Hematopoietic multipotent progenitor cell treated with erythropoietin and hydrocortisone succinate and interleukin-3 and kit ligand, for 6 days (in vitro differentiated cells): ENCODE measurements around the gene SLC6A17.

Experiments used
- DNase-seq: peaks from one replicate; pipeline ENCODE4 v3.0.0-alpha.2; 2015

Gene SLC6A17

GRCh38 chr1:110135666-110136065 lies 14.6 kb upstream of the SLC6A17 start:
- no peak for DNase-seq

- no peak for DNase-seq
Observed at GRCh38 chr1:110136911-110137310, 13.4 kb upstream of the SLC6A17 start.

DNA sequence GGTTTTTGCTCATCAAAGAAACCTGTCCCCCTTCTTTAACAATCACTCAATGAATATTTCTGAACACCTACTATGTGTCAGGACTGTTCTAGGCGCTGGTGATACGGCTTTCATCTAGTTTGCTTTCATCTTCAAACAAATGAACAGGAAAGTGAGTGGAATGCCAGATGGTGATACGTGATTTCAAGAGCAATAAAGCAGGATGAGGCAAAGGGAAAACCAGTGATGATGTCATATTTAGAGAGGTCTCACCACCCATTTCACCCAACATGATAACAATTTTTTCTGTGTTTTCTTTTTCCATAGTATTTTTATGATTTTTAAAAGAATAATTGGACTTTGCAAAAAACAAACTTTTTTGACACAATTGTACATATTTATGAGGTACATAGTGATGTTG lies 11.3 kb upstream of the SLC6A17 start:
- DNase-seq: no peak

DNA sequence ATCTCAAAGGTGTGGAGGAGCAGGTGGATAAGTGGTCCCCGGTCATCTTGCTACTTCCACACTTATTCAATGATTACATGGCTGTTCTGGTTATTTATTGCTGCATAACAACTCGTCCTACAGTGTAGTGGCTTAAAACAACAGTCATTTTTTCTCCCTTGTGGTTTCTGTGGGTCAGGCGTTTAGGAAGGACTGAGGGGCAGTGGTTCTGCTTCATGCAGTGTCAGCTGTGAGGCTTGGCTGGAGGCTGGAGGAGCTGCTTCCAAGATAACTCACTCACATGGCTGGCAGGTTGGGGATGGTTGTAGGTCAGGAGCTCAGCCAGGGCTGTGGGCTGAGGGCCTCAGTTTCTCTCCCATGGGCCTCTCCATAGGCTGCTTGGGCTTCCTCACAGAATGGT lies 5.9 kb upstream of the SLC6A17 start:
- DNase-seq: no peak

- DNase-seq: peak; percentile 55
Observed at GRCh38 chr1:110148961-110149360, 1.3 kb upstream of the SLC6A17 start.

DNA sequence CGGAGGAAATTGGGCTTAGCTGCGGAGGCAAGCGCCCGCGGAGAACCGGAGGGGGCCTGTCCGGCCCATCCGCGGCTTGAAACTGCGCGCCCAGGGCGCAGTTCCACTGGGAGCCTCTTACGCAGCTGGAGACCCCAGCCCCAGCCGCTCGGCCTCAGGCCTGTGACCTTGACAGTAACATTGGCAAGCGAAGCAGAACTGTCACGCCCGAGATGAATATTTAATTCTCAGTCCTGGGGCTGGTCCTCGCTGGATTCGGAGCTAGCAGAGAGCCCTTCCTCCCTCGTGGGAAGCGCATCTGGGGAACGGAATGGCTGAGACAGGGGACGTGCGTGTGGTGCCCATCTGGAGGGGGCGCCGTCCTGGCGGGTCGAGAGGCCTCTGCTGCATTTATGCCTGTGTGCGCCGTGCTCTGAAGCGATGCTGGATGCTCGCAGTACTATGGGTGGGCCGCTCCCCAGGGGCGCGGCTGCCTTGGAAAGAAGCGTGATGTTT lies 928 bp downstream of the SLC6A17 start:
- DNase-seq: no peak

DNA sequence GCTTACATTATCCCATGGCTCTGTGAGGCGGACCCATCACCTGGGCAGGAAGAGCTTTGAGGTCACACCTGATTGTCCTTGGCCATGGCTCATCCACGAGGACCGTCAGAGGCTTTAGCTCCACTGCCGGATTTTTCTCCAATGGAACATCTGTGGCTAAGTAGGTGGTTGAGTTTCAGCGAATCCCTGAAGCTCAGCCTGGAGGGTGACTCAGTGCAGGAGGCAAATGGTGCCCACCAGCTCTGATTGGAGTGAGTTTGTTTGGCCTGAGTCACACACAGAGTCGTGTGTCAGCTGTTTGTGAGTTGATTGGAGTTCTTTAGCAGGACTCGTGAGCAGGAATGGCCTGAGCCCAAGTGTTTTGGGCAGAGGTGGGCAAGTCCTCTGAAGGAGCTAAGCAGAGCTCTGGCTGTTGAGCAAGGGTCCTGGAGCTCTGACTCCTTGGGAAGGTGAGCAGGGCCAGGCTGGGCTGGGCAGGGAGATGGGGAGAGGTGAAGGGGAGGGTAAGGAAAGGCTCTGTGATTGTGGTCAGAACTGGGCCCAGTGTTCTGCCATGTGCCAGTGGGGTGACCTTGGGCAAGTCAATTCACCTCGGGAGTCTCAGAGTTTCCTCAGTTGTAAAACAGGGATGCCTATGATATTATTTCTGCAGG lies 2.0 kb downstream of the SLC6A17 start:
- no peak for DNase-seq

GRCh38 chr1:110153407-110153950 lies 3.2 kb downstream of the SLC6A17 start:
- no peak for DNase-seq

DNA sequence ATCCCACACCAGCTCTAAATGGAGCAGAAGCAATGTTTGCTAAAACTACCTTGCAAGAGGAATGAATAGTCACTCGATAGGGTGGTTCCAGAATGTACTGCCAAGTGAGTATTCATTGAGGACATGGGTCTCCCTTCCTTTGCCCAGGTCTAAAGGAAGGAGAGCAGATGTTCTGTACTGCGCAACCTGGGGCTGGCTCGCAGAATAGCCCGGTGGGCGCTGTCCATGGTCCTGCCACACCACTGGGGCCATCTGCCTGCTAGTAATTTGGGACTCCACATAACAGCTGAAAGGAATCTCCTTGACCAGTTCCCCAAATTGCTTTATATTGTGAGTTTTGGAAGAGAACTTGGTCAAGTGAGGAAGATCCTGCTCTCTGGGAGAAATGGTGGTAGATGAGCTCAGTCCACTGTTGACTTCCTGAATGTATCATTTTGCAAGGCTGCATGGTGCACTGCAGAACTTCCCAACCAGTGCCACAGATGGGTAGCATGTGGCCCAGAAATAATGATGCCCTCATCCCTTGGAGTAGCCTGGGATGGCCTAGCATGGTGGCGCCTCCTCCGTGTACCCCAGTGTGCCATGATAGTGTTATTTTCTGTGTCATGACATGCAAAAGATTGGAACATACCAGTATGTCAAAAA lies 5.7 kb downstream of the SLC6A17 start:
- DNase-seq: peak; percentile 73

DNA sequence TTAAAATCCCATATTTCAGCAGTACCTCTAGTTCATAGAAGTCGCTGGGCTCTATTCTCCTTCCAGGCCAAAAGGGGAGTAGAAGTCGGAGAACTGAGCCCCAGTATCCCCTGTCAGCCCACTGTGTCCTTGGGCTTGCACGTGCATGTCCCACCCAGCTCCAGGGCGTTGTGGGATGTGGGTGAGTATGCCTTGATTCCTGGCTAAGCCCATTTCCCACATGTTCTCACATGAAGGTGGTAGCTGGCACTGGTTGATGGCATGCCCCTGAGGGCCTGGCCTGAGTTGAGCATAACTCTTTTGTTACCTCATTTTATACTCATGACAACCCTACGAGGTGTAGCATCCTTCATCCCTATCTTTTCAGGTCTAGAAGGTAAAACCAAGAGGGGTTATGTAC lies 8.0 kb downstream of the SLC6A17 start:
- no peak for DNase-seq

- DNase-seq: no peak
Observed at GRCh38 chr1:110159168-110159567, 8.9 kb downstream of the SLC6A17 start.

DNA sequence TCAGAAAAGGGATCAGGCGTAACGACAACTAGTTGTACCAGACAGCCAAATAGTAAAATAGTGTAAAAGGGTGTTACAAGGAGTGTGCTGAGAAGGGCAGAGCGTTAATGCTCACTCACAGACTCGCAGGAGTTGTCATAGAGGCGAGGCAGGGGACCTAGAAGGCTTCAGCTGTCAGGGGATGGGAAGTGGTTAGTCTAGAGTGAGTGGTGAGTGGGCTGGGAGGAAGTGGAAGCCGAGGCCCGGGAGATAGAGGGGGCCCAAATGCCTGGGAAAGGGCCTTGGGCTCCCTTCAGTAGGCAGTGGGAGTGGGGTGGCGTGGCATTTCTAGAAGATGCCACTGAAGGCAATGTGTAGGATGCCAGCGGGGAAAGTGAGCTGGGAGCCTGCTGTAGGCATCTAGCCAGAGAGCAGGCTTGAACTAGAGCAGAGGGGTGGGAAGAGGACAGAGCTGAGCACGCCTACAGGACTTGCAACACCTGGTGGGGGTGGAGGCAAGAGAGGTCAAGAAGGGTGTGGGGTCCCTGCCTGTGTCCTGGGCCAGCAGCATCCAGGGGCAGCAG lies 10.3 kb downstream of the SLC6A17 start:
- no peak for DNase-seq

DNA sequence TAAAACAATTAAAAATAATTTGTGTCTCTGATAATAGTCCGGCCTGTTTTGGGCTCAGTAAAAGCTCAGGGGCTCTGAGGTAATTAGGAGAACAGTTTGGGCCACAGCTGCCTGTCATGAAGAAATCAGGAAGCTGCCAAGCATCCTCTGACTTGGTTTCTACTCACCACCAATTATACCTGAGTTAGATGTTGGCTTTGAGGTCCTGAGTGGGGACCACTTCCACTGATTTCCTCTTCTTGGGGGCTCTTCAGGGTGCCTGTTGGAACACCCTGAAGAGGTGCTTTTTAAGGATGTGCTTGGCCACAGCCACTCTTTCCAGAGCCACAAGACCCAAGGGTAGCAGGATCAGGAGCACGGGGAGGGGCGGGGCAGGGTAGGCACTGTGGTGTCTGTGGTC lies 10.9 kb downstream of the SLC6A17 start:
- no peak for DNase-seq

- no peak for DNase-seq
Observed at GRCh38 chr1:110161849-110162248, 11.6 kb downstream of the SLC6A17 start.

GRCh38 chr1:110163591-110163990 lies 13.3 kb downstream of the SLC6A17 start:
- DNase-seq: no peak

DNA sequence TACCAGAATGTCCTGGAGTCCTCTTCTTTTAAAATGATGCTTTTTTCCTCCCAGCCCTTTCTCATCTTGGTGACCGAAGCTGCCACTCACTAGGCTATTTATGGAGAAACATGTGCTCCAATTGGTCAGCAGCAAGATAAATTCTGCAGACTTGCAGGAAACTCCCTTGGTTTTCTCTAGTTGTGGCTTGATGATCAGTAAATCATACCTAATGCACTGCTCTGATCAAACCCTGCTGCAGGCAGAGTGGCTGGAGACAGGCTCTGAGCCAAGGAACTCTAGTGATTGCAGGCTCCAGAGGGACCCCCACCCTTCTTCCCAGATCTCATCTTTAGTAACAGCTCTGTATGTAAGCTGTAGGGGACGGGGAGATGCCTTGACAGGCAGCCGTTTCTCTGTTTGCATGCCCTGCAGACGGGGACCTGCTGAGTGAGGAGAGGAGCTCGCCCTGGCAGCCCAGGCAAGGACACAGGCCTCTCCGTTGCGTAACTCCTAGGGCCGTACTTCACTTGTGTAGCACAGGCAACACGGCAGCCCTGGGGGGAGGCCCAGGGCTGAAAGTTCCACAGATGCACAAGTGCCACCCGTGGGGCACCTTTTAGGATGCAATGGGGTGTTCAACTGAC lies 14.5 kb downstream of the SLC6A17 start:
- DNase-seq: no peak

DNA sequence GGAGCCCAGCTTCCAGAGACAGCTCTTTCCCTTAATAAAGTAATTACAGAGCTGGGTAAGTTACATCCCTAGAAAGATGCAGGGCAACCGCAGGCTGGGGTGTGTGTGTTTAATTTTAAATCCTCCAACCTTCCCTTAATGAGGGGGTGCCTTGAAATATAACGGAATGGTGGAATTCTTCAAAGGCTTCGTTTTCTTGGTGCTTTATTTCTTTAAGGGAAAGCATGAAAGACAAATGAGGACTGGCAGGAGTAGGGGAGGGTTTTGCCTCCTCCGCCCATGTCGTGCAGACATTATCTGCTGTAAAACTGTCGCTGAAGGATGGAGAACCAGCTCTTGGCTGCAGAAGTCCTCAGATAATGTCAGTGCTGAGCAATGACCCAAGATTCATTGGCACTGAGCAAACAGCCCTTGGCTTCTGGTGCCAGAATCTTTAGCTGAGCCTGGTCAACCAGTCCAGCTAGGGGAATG lies 15.5 kb downstream of the SLC6A17 start:
- no peak for DNase-seq

DNA sequence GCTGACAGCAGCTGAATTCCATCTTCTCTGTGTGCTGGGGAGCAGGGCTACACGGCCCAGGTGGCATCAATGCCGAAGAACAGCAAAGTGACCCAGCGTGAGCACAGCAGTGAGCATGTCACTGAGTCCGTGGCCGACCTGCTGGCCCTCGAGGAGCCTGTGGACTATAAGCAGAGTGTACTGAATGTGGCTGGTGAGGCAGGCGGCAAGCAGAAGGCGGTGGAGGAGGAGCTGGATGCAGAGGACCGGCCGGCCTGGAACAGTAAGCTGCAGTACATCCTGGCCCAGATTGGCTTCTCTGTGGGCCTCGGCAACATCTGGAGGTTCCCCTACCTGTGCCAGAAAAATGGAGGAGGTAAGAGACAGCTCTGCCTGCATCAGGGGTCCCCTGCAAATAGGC lies 16.6 kb downstream of the SLC6A17 start:
- no peak for DNase-seq

GRCh38 chr1:110170766-110171733 lies 20.8 kb downstream of the SLC6A17 start:
- DNase-seq: no peak

GRCh38 chr1:110172001-110172400 lies 21.7 kb downstream of the SLC6A17 start:
- no peak for DNase-seq

DNA sequence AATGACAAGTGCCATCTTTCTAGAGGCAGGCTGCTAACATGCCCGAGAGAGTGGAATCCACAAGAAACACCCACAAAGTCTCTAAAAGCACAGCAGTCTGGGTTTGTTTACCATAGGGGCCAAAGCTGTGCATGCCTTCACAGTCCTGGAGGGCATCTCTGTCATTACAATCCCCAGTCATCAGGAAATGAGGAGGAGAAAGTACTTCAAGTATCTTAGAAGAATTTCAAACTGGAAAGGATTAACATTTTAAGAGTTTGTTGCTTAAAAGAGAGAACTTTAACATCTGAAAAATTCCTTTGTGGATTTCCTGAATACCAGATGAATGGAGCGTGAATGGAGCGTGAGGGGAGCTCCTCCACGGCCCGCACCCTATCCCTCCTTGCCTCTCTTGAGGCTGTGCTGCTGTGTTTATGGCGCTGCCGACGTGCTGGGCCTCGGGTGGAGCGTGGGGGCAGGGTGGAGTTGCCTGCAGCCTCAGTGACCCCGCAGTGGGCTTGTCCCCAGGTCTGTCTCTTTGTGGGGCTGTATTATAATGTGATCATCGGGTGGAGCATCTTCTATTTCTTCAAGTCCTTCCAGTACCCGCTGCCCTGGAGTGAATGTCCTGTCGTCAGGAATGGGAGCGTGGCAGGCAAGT lies 23.3 kb downstream of the SLC6A17 start:
- no peak for DNase-seq

GRCh38 chr1:110174961-110175360 lies 24.7 kb downstream of the SLC6A17 start:
- no peak for DNase-seq
